ENCODE measurements around the gene CAPN12.

DNA sequence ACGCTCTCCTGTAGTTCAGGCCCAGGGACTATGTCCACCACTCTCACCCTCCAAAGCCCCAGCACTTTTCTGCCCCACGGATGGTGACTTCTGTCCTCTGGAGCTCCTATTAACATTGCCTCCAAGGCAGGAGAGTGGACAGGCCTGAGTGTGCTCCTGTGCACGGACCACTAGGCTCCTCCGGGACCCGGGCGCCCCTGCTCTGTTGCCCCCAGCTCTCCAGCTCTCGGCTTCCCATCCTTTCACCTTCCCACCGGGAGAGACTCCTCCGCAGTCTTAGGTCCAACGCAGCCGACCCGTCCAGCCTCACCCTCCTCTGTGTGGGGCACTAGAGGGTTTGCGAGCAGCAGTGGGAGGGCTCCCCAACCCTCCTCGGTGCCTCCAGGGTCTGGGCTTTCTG, 30.4 kb downstream of the CAPN12 start:
- TF ChIP-seq, protein P1, sequence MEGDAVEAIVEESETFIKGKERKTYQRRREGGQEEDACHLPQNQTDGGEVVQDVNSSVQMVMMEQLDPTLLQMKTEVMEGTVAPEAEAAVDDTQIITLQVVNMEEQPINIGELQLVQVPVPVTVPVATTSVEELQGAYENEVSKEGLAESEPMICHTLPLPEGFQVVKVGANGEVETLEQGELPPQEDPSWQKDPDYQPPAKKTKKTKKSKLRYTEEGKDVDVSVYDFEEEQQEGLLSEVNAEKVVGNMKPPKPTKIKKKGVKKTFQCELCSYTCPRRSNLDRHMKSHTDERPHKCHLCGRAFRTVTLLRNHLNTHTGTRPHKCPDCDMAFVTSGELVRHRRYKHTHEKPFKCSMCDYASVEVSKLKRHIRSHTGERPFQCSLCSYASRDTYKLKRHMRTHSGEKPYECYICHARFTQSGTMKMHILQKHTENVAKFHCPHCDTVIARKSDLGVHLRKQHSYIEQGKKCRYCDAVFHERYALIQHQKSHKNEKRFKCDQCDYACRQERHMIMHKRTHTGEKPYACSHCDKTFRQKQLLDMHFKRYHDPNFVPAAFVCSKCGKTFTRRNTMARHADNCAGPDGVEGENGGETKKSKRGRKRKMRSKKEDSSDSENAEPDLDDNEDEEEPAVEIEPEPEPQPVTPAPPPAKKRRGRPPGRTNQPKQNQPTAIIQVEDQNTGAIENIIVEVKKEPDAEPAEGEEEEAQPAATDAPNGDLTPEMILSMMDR (IDR thresholded peaks at IDR 0.05), result no peak
- no peak for TF ChIP-seq POLR2A (IDR thresholded peaks at IDR 0.05)
